Vagina (tissue), 2 donors: ENCODE measurements around the gene HOXB5. TPM values are rescaled to one million over a fixed set of nuclear protein-coding genes. Genes with fewer than 3 reads are reported as not detected.

Experiments
- DNase-seq, 2 donors: peaks; one replicate each; pipeline ENCODE4 v3.0.0-alpha.2; 2017; ENCODE audit errors: extremely low spot score in 2 of 2
- H3K27ac ChIP-seq: fragments of 200-600 bp; sonication (generic); one replicate; pipeline ENCODE4 v1.5.1; 2019
- H3K27me3 ChIP-seq: fragments of 200-600 bp; sonication (generic); one replicate; pipeline ENCODE4 v1.5.1; 2019
- H3K36me3 ChIP-seq, 2 donors: fragments of 200-600 bp; sonication (generic); one replicate each; pipeline ENCODE4 v1.5.1; 2017 to 2019
- H3K4me1 ChIP-seq: fragments of 200-600 bp; sonication (generic); one replicate; pipeline ENCODE4 v1.5.1; 2019
- H3K4me3 ChIP-seq, 2 donors: fragments of 200-600 bp; sonication (generic); 1 replicate in 1 of 2; 2 replicates in 1 of 2; pipeline ENCODE4 v1.5.1; 2016 to 2019
- H3K9me3 ChIP-seq: fragments of 200-600 bp; sonication (generic); one replicate; pipeline ENCODE4 v1.5.1; 2019
- CTCF ChIP-seq, 3 experiments: fragments of 450-650 bp in 2 of 3; fragments of 200-600 bp in 1 of 3; sonication (generic) in 1 of 3; IDR thresholded peaks; one replicate each; pipeline ENCODE4 v1.5.1; 2017 to 2019; ENCODE audit warnings: antibody characterized with exemption in 3 of 3, mild to moderate bottlenecking in 2 of 3, moderate library complexity in 2 of 3
- POLR2A ChIP-seq, 2 donors: fragments of 450-650 bp; IDR thresholded peaks; one replicate each; pipeline ENCODE4 v1.6.1; 2017; ENCODE audit warnings: antibody characterized with exemption in 2 of 2, mild to moderate bottlenecking in 2 of 2, moderate library complexity in 2 of 2
- POLR2AphosphoS5 ChIP-seq, 2 donors: sonication (generic); formaldehyde crosslinking; IDR thresholded peaks; one replicate each; pipeline ENCODE4 v1.9.0; 2017; ENCODE audit warnings: antibody characterized with exemption in 2 of 2, mild to moderate bottlenecking in 2 of 2, low read depth in 1 of 2; ENCODE audit not compliant: insufficient read depth in 1 of 2
- intact Hi-C: fragments of 100-400 bp; cut with DNase I; formaldehyde crosslinking; loops from one replicate; pipeline ENCODE4 v1.15.1; 2023
- total RNA-seq: library from RNA; depleted of rRNA; stranded (reverse); fragments of >200 nt; gene quantifications from one replicate; pipeline ENCODE4 v1.2.3, GENCODE V29; 2016

Gene HOXB5
- total RNA-seq, 1 donor from 2014 or later = 0.74 TPM

- Histone ChIP-seq H3K36me3 (no peaks in the 10 kb centered on the region), H3K4me1 (peaks cover 40% of the 10 kb centered on the region), H3K27me3 (no peaks in the 10 kb centered on the region), H3K9me3 (no peaks in the 10 kb centered on the region), H3K27ac (peak overlapping the region; percentile 75), H3K4me3 (peak overlapping the region; percentile 50 to 52)
- DNase-seq = no peak
- TF ChIP-seq POLR2AphosphoS5 (IDR thresholded peaks at IDR 0.05; ENCODE audit: insufficient read depth in 1 of 2, low read depth in 1 of 2) (no peak), CTCF (IDR thresholded peaks at IDR 0.05) (no peak), POLR2A (IDR thresholded peaks at IDR 0.05) (no peak)
- intact Hi-C loops = loop anchor here (2.0 kb wide), 1 partner anchor 34 kb away; no protein-coding TSS in a partner anchor
These were observed 16.9 kb downstream of the HOXB5 start for GRCh38 chr17:48576479-48577309.

- TF ChIP-seq CTCF (IDR thresholded peaks at IDR 0.05) = no peak
- TF ChIP-seq POLR2AphosphoS5 (IDR thresholded peaks at IDR 0.05; ENCODE audit: insufficient read depth in 1 of 2, low read depth in 1 of 2) = no peak
- no peak for TF ChIP-seq POLR2A (IDR thresholded peaks at IDR 0.05)
- H3K4me1 ChIP-seq = peaks cover 34% of the 10 kb centered on the region
- DNase-seq = no peak
- intact Hi-C loops = loop anchor here (2.0 kb wide), 1 partner anchor 33 kb away; no protein-coding TSS in a partner anchor
- peak overlapping the region; percentile 52 for H3K27ac ChIP-seq
- H3K36me3 ChIP-seq = no peaks in the 10 kb centered on the region
- H3K27me3 ChIP-seq = no peaks in the 10 kb centered on the region
- H3K9me3 ChIP-seq = no peaks in the 10 kb centered on the region
- H3K4me3 ChIP-seq = no peak overlapping the region
These were observed 17.7 kb downstream of the HOXB5 start for GRCh38 chr17:48575673-48576478.

- H3K27ac ChIP-seq = no peak overlapping the region
- H3K4me1 ChIP-seq = peaks cover 34% of the 10 kb centered on the region
- no peak for DNase-seq
- no peaks in the 10 kb centered on the region for H3K9me3 ChIP-seq
- no peak for TF ChIP-seq POLR2AphosphoS5 (IDR thresholded peaks at IDR 0.05; ENCODE audit: insufficient read depth in 1 of 2, low read depth in 1 of 2)
- no peaks in the 10 kb centered on the region for H3K36me3 ChIP-seq
- H3K4me3 ChIP-seq = no peak overlapping the region
- H3K27me3 ChIP-seq = no peaks in the 10 kb centered on the region
- intact Hi-C loops = no loop called here
These were observed 18.5 kb downstream of the HOXB5 start for GRCh38 chr17:48575066-48575582.

GRCh38 chr17:48574505-48575065 lies 19.0 kb downstream of the HOXB5 start:
- H3K27me3 ChIP-seq = no peaks in the 10 kb centered on the region
- H3K27ac ChIP-seq = no peak overlapping the region
- intact Hi-C loops = no loop called here
- TF ChIP-seq POLR2A (IDR thresholded peaks at IDR 0.05) (no peak), CTCF (IDR thresholded peaks at IDR 0.05) (no peak), POLR2AphosphoS5 (IDR thresholded peaks at IDR 0.05; ENCODE audit: insufficient read depth in 1 of 2, low read depth in 1 of 2) (no peak)
- H3K36me3 ChIP-seq = no peaks in the 10 kb centered on the region
- H3K4me1 ChIP-seq = peaks cover 34% of the 10 kb centered on the region
- DNase-seq = no peak
- H3K4me3 ChIP-seq = no peak overlapping the region
- H3K9me3 ChIP-seq = no peaks in the 10 kb centered on the region

GRCh38 chr17:48571826-48572417 lies 21.7 kb downstream of the HOXB5 start:
- Histone ChIP-seq H3K36me3 (no peaks in the 10 kb centered on the region), H3K9me3 (no peaks in the 10 kb centered on the region), H3K27me3 (peaks cover 9% of the 10 kb centered on the region), H3K4me1 (peaks cover 18% of the 10 kb centered on the region), H3K4me3 (no peak overlapping the region), H3K27ac (peak overlapping the region; percentile 35)
- no peak for DNase-seq
- intact Hi-C loops = no loop called here
- TF ChIP-seq POLR2A (IDR thresholded peaks at IDR 0.05) (no peak), POLR2AphosphoS5 (IDR thresholded peaks at IDR 0.05; ENCODE audit: insufficient read depth in 1 of 2, low read depth in 1 of 2) (no peak), CTCF (IDR thresholded peaks at IDR 0.05) (no peak)
